Upper lobe of right lung (tissue), 1 donor: ENCODE measurements around the gene TENM3. TPM values are rescaled to one million over a fixed set of nuclear protein-coding genes. Genes with fewer than 3 reads are reported as not detected.

Experiments
- ATAC-seq: fragments of 200-7000 bp; cut with Tn5 transposase; one replicate; pipeline ENCODE4 v1.9.1; 2020; ENCODE audit warnings: mild to moderate bottlenecking, moderate library complexity
- DNase-seq: peaks from one replicate; pipeline ENCODE4 v3.0.0-alpha.2; 2020
- H3K27ac ChIP-seq: fragments of 200-600 bp; one replicate; pipeline ENCODE4 v1.8.0; 2022
- H3K27me3 ChIP-seq: fragments of 200-600 bp; one replicate; pipeline ENCODE4 v1.8.0; 2022; ENCODE audit warnings: mild to moderate bottlenecking
- H3K36me3 ChIP-seq: fragments of 200-600 bp; one replicate; pipeline ENCODE4 v1.8.0; 2022
- H3K4me1 ChIP-seq: fragments of 200-600 bp; one replicate; pipeline ENCODE4 v1.8.0; 2022
- H3K4me3 ChIP-seq: fragments of 200-600 bp; one replicate; pipeline ENCODE4 v1.8.0; 2022; ENCODE audit warnings: mild to moderate bottlenecking
- H3K9me3 ChIP-seq: fragments of 200-600 bp; one replicate; pipeline ENCODE4 v1.8.0; 2022
- CTCF ChIP-seq: fragments of 200-600 bp; IDR thresholded peaks from one replicate; pipeline ENCODE4 v1.8.0; 2022; ENCODE audit warnings: antibody characterized with exemption
- intact Hi-C: fragments of 100-400 bp; cut with DNase I; formaldehyde crosslinking; loops from one replicate; pipeline ENCODE4 v1.11.0; 2022
- total RNA-seq: library from RNA; stranded (reverse); fragmentation: NEBNext Ultra II Directional; extraction: Animal tissue kit (Norgen Biotek cat#: 25700); gene quantifications from one replicate; pipeline ENCODE4 v1.2.1, GENCODE V29; 2021
- donor health status: DM: no; HTN: yes; CAD: no; lungs with severe emphysema.

Gene TENM3
- total RNA-seq, 1 donor from 2014 or later: 5.6 TPM

GRCh38 chr4:182268966-182269365 is 25.8 kb downstream of the TENM3 start:
- Histone ChIP-seq H3K27ac (no peak overlapping the region), H3K4me3 (no peak overlapping the region), H3K27me3 (no peaks in the 10 kb centered on the region), H3K4me1 (no peaks in the 10 kb centered on the region), H3K9me3 (no peaks in the 10 kb centered on the region), H3K36me3 (no peaks in the 10 kb centered on the region)
- no peak for TF ChIP-seq CTCF
- DNase-seq (no peak), ATAC-seq (no peak)
- intact Hi-C loops: no loop called here

GRCh38 chr4:182271731-182272130 is 28.5 kb downstream of the TENM3 start:
- intact Hi-C loops: no loop called here
- Histone ChIP-seq H3K27ac (no peak overlapping the region), H3K9me3 (no peaks in the 10 kb centered on the region), H3K4me1 (no peaks in the 10 kb centered on the region), H3K4me3 (no peak overlapping the region), H3K27me3 (no peaks in the 10 kb centered on the region), H3K36me3 (no peaks in the 10 kb centered on the region)
- ATAC-seq (no peak), DNase-seq (no peak)
- no peak for TF ChIP-seq CTCF

GRCh38 chr4:182272151-182272550 is 28.9 kb downstream of the TENM3 start:
- intact Hi-C loops: no loop called here
- DNase-seq (no peak), ATAC-seq (no peak)
- TF ChIP-seq CTCF: no peak
- Histone ChIP-seq H3K36me3 (no peaks in the 10 kb centered on the region), H3K4me1 (no peaks in the 10 kb centered on the region), H3K9me3 (no peaks in the 10 kb centered on the region), H3K4me3 (no peak overlapping the region), H3K27ac (no peak overlapping the region), H3K27me3 (no peaks in the 10 kb centered on the region)

GRCh38 chr4:182273191-182273935 is 30.2 kb downstream of the TENM3 start:
- intact Hi-C loops: no loop called here
- H3K4me1 ChIP-seq: no peaks in the 10 kb centered on the region
- DNase-seq (no peak), ATAC-seq (no peak)
- no peaks in the 10 kb centered on the region for H3K9me3 ChIP-seq
- H3K36me3 ChIP-seq: no peaks in the 10 kb centered on the region
- no peak for TF ChIP-seq CTCF
- no peaks in the 10 kb centered on the region for H3K27me3 ChIP-seq
- H3K4me3 ChIP-seq: no peak overlapping the region
- no peak overlapping the region for H3K27ac ChIP-seq

- Histone ChIP-seq H3K36me3 (no peaks in the 10 kb centered on the region), H3K4me3 (no peak overlapping the region), H3K27ac (no peak overlapping the region), H3K9me3 (no peaks in the 10 kb centered on the region), H3K4me1 (no peaks in the 10 kb centered on the region), H3K27me3 (no peaks in the 10 kb centered on the region)
- intact Hi-C loops: no loop called here
- no peak for TF ChIP-seq CTCF
- DNase-seq: no peak
- ATAC-seq: no peak
Observed at GRCh38 chr4:182276210-182277109, 33.3 kb downstream of the TENM3 start.
